GM19193 (cell line): ENCODE measurements around the gene LPCAT4.

ENCODE experiments used
- POLR2A ChIP-seq: IDR thresholded peaks from 4 replicates; pipeline ENCODE4 v1.6.1; 2011; ENCODE audit not compliant: insufficient read depth, insufficient read length; ENCODE audit errors: extremely low read depth

LPCAT4 gene

GRCh38 chr15:34337557-34338306 is 29.3 kb downstream of the LPCAT4 start, which contains the start of gene SLC12A6:
Gene SLC12A6 (minus strand): TSS chr15:34337781. CDS start chr15:34336680, 1,101 bp downstream.
- TF ChIP-seq POLR2A, result peak; percentile 69

GRCh38 chr15:34336991-34337556 is 29.9 kb downstream of the LPCAT4 start:
- TF ChIP-seq POLR2A, result peak; percentile 2

GRCh38 chr15:34336231-34336990 is 30.6 kb downstream of the LPCAT4 start:
- no peak for TF ChIP-seq POLR2A

- TF ChIP-seq POLR2A, result no peak
Observed at GRCh38 chr15:34335176-34336032, 31.6 kb downstream of the LPCAT4 start.

DNA sequence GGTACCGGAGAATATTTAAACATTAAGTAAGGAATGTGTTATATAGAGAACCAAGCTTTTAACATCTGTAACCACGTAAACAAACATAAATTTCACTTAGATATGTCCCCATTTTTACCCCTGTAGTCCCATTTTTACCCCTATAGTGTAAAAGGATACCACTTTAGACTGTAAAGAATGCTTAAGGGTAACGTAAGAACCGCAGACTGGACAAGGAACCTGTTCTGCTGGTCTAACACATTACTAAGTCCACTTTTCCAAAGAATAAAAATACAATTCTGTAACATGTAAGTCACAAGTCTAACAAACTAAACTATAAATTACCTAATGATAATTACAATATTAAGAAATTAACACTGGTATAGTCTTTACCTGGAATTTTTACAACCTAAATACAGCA is 32.3 kb downstream of the LPCAT4 start:
- no peak for TF ChIP-seq POLR2A

- no peak for TF ChIP-seq POLR2A
Observed at GRCh38 chr15:34332553-34333120, 34.4 kb downstream of the LPCAT4 start.

GRCh38 chr15:34331809-34332208 is 35.2 kb downstream of the LPCAT4 start:
- TF ChIP-seq POLR2A, result no peak

DNA sequence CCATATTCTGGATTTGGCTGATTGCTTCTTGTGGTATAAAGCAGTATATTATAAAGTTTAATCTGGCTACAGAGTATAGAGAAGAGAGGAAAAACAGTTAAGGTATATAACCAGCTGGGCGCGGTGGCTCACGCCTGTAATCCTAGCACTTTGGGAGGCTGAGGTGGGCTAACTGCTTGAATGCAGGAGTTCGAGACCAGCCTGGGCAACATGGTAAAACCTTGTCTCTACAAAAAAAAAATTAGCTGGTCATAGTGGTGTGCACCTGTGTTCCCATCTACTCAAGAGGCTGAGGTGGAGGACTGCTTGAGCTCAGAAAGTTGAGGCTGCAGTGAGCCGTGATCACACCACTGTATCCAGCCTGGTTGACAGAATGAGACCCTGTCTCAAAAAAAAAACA is 36.7 kb downstream of the LPCAT4 start:
- TF ChIP-seq POLR2A, result no peak

DNA sequence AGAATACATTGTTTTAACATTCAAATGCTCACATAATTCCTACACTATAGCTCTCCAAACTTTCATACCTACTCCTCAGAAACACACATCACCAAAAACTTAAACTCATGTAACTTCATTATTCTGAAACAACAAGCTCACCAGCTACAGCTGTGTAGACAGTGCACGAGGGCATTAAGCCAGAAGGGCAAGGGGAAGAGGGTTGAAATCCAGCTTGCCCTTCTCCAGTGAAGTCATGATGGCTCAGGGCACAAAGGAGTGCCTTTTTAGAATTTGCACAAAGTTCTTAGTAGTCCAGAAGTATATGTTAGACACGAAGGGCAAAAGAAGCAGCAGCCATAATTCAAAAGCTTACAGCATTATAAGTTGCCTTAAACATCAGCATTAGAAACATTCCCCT is 38.0 kb downstream of the LPCAT4 start:
- TF ChIP-seq POLR2A, result no peak

- TF ChIP-seq POLR2A, result no peak
Observed at GRCh38 chr15:34327906-34328305, 39.1 kb downstream of the LPCAT4 start.

- no peak for TF ChIP-seq POLR2A
Observed at GRCh38 chr15:34325368-34325767, 41.6 kb downstream of the LPCAT4 start.

GRCh38 chr15:34324933-34325332 is 42.1 kb downstream of the LPCAT4 start:
- no peak for TF ChIP-seq POLR2A

GRCh38 chr15:34323217-34323616 is 43.8 kb downstream of the LPCAT4 start:
- no peak for TF ChIP-seq POLR2A

DNA sequence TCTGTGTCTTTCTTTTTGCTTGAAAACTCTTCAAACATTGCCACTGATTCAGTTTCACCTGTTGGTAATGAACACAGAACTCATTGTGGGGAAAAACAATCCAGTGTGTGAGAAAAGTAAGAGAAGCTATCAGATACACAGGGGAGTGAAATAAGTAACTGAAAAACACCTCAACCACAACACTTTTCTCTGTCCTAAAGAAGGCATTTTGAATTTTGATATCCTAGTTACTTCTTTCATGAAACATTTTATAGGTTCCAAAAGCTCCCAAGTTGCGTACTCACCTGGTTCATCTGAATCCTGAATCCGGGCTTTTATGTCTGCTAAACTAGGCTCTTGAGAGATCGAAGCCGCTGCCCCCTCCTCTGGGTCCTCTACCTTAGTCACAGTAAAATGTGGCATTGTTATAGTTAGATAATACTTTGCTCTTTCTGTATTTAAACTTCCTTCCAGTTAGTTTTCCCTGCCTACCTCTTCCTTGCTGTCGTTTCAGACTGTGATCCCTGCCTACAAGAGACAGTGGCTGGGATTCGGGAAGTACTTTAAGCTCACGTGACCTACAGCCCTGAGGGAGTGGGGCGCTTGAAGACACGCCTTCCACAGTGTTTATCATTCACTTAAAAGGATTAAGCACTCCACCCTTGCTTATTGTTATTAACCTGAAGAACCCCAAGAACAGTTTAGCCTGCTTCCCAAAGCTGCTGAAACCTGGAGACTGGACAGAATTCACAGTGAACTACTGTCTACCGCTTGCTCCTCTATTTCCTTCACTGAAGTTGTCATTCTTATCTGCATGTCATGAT is 48.5 kb downstream of the LPCAT4 start:
- TF ChIP-seq POLR2A, result no peak
